Esophagus muscularis mucosa (tissue), 4 donors: ENCODE measurements around the gene PAAF1. TPM values are rescaled to one million over a fixed set of nuclear protein-coding genes. Genes with fewer than 3 reads are reported as not detected.

ENCODE experiments used
- DNase-seq: peaks from one replicate; pipeline ENCODE4 v3.0.0-alpha.2; 2017; ENCODE audit errors: extremely low spot score
- H3K27ac ChIP-seq, 4 donors: fragments of 200-600 bp; sonication (generic); replicated peaks in 1 of 4; 1 replicate in 3 of 4; 2 replicates in 1 of 4; pipeline ENCODE4 v1.5.1; 2016 to 2019; ENCODE audit warnings: mild to moderate bottlenecking in 1 of 4
- H3K27me3 ChIP-seq, 4 donors: fragments of 200-600 bp; sonication (generic); one replicate each; pipeline versions ENCODE4 v1.5.1 to v1.6.0; 2016 to 2019
- H3K36me3 ChIP-seq, 4 donors: fragments of 200-600 bp; sonication (generic); one replicate each; pipeline ENCODE4 v1.5.1; 2016 to 2019
- H3K4me1 ChIP-seq, 4 donors: fragments of 200-600 bp; sonication (generic); one replicate each; pipeline ENCODE4 v1.5.1; 2016 to 2019
- H3K4me3 ChIP-seq, 4 donors: fragments of 200-600 bp; sonication (generic); 1 replicate in 2 of 4; 2 replicates in 2 of 4; pipeline ENCODE4 v1.5.1; 2016 to 2019; ENCODE audit warnings: mild to moderate bottlenecking in 4 of 4, moderate library complexity in 1 of 4
- H3K9me3 ChIP-seq, 4 donors: fragments of 200-600 bp; sonication (generic); 1 replicate in 3 of 4; 2 replicates in 1 of 4; pipeline ENCODE4 v1.5.1; 2016 to 2019
- CTCF ChIP-seq, 3 experiments: fragments of 200-600 bp in 2 of 3; fragments of 450-650 bp in 1 of 3; sonication (generic) in 2 of 3; IDR thresholded peaks; one replicate each; pipeline ENCODE4 v1.5.1; 2017 to 2019; ENCODE audit warnings: antibody characterized with exemption in 3 of 3, mild to moderate bottlenecking in 2 of 3, moderate library complexity in 1 of 3
- EP300 ChIP-seq: sonication (generic); formaldehyde crosslinking; IDR thresholded peaks from one replicate; pipeline ENCODE4 v1.6.1; 2017; ENCODE audit warnings: antibody characterized with exemption
- POLR2A ChIP-seq: fragments of 450-650 bp; IDR thresholded peaks from one replicate; pipeline ENCODE4 v1.6.1; 2017; ENCODE audit warnings: antibody characterized with exemption, moderate library complexity, mild to moderate bottlenecking, low read depth
- POLR2AphosphoS5 ChIP-seq, 2 donors: sonication (generic); formaldehyde crosslinking; IDR thresholded peaks; one replicate each; pipeline ENCODE4 v1.6.1; 2017; ENCODE audit warnings: antibody characterized with exemption in 2 of 2
- WGBS: methylation state at CpG from one replicate; pipeline ENCODE4 v1.1.5; 2018; 5-methylcytosine and 5-hydroxymethylcytosine counted together
- intact Hi-C: fragments of 100-400 bp; cut with DNase I; formaldehyde crosslinking; loops from one replicate; pipeline ENCODE4 v1.15.1; 2023
- total RNA-seq, 4 donors: library from RNA; depleted of rRNA; stranded (reverse); fragments of >200 nt; gene quantifications; one replicate each; pipeline versions ENCODE4 v1.1.0 to v1.2.1, GENCODE V29; 2016

The PAAF1 gene
- total RNA-seq, 4 donors from 2014 or later = 12.5 to 19.6 (median 18.1) TPM

DNA sequence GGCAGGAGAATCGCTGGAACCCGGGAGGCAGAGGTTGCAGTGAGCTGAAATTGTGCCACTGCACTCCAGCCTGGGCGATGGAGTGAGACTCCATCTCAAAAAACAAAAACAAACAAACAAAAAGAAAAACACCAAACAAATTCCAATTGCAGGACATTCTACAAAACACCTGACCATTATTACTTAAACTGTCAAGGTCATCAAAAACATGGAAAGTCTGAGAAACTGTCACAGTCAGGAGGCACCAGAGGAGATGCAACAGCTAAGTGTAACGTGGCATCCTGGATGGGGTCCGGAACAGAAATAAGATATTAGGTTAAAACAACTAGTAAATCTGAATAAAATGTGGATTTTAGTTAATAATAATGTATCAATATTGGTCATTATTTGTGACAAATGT, 73.1 kb downstream of the PAAF1 start:
- no peaks in the 10 kb centered on the region for H3K4me1 ChIP-seq
- H3K4me3 ChIP-seq = no peak overlapping the region
- H3K36me3 ChIP-seq = no peaks in the 10 kb centered on the region
- no peak for DNase-seq
- H3K27me3 ChIP-seq = no peaks in the 10 kb centered on the region
- intact Hi-C loops = no loop called here
- H3K9me3 ChIP-seq = no peaks in the 10 kb centered on the region
- H3K27ac ChIP-seq = no peak overlapping the region
- 92% methylated on average over 5 of the region's 5 CpGs for WGBS
- TF ChIP-seq CTCF (IDR thresholded peaks at IDR 0.05) (no peak), POLR2A (no peak), POLR2AphosphoS5 (IDR thresholded peaks at IDR 0.05) (no peak), EP300 (no peak)

- no peak for DNase-seq
Measured at GRCh38 chr11:73950869-73951710, 74.3 kb downstream of the PAAF1 start, which contains the start of gene DNAJB13. Gene DNAJB13 (plus strand): TSS chr11:73951026. CDS start chr11:73951070, 44 bp downstream.

GRCh38 chr11:73951797-73952196, 75.0 kb downstream of the PAAF1 start:
- 93% methylated on average over 7 of the region's 7 CpGs for WGBS
- TF ChIP-seq POLR2AphosphoS5 (IDR thresholded peaks at IDR 0.05) = no peak
- TF ChIP-seq CTCF (IDR thresholded peaks at IDR 0.05) = no peak
- no peak for TF ChIP-seq POLR2A
- TF ChIP-seq EP300 = no peak
- Histone ChIP-seq H3K27me3 (peaks cover 0 to 6% (median 0%) of the 10 kb centered on the region in 4 donors), H3K9me3 (no peaks in the 10 kb centered on the region), H3K27ac (no peak overlapping the region), H3K4me1 (no peaks in the 10 kb centered on the region), H3K4me3 (no peak overlapping the region), H3K36me3 (no peaks in the 10 kb centered on the region)
- DNase-seq = no peak
- intact Hi-C loops = no loop called here

More at GRCh38 chr11:73950869-73951710, 74.3 kb downstream of the PAAF1 start, which contains the start of gene DNAJB13:
- TF ChIP-seq EP300 = no peak
- TF ChIP-seq POLR2AphosphoS5 (IDR thresholded peaks at IDR 0.05) = no peak
- TF ChIP-seq POLR2A = no peak
- TF ChIP-seq CTCF (IDR thresholded peaks at IDR 0.05) = no peak
- peaks cover 0 to 3% (median 0%) of the 10 kb centered on the region in 4 donors for H3K27me3 ChIP-seq
- intact Hi-C loops = no loop called here
- no peak within 1 kb of the TSS for H3K27ac ChIP-seq
- no peaks in the 10 kb centered on the region for H3K9me3 ChIP-seq
- no peaks in the 10 kb centered on the region for H3K36me3 ChIP-seq
- no peaks in the 10 kb centered on the region for H3K4me1 ChIP-seq
- WGBS = 91% methylated on average over 9 of the region's 12 CpGs
- H3K4me3 ChIP-seq = no peak within 1 kb of the TSS

- H3K9me3 ChIP-seq = no peaks in the 10 kb centered on the region
- intact Hi-C loops = no loop called here
- WGBS = 69% methylated on average over 26 of the region's 29 CpGs
- no peak overlapping the region for H3K4me3 ChIP-seq
- peaks cover 0 to 18% (median 0%) of the 10 kb centered on the region in 4 donors for H3K27me3 ChIP-seq
- H3K27ac ChIP-seq = no peak overlapping the region
- no peak for TF ChIP-seq POLR2AphosphoS5 (IDR thresholded peaks at IDR 0.05)
- TF ChIP-seq CTCF (IDR thresholded peaks at IDR 0.05) = no peak
- TF ChIP-seq POLR2A = no peak
- TF ChIP-seq EP300 = no peak
- no peaks in the 10 kb centered on the region for H3K4me1 ChIP-seq
- H3K36me3 ChIP-seq = no peaks in the 10 kb centered on the region
- no peak for DNase-seq
Measured at GRCh38 chr11:73956876-73957653, 80.3 kb downstream of the PAAF1 start.
